ENCODE data around the gene SKI. TPM values are rescaled to one million over a fixed set of nuclear protein-coding genes. Genes with fewer than 3 reads are reported as not detected.

SKI gene
- total and polyA plus RNA-seq, 9 of the 15 experiments (the other 6 are each of a cell fraction or from before 2014, with no cell fraction given), result 0.10 to 60.5 (median 4.6) TPM

- Histone ChIP-seq H3K4me2 (ENCODE audit: insufficient read depth, low read length) (no peak overlapping the region), H3K79me2 (ENCODE audit: control insufficient read depth, insufficient read depth, low read length) (no peaks in the 10 kb centered on the region), H3K9me1 (ENCODE audit: control insufficient read depth, insufficient read depth, low read length) (no peaks in the 10 kb centered on the region), H2AFZ (ENCODE audit: low read depth, low read length) (no peak overlapping the region), H4K20me1 (replicated peaks; ENCODE audit: control insufficient read depth, insufficient read depth, low read length) (peaks cover 26% of the 10 kb centered on the region), H3K4me3 (no peak overlapping the region), H3K27me3 (ENCODE audit: control insufficient read depth in 2 of 2, insufficient read depth in 2 of 2, low read length in 2 of 2) (peaks cover 90 to 95% of the 10 kb centered on the region in 2 experiments), H3K27ac (ENCODE audit: extremely low read depth, low read depth, low read length) (no peak overlapping the region), H3K9me3 (replicated peaks; ENCODE audit: control insufficient read depth, insufficient read depth, low read depth, low read length) (no peaks in the 10 kb centered on the region), H3K4me1 (replicated peaks in 1 of 2; ENCODE audit: control insufficient read depth in 2 of 2, insufficient read depth in 2 of 2, low read length in 2 of 2) (peaks cover 0 to 63% of the 10 kb centered on the region in 2 experiments; a peak in 2 of 5 replicates), H3K36me3 (ENCODE audit: control insufficient read depth, insufficient read depth, low read length) (no peaks in the 10 kb centered on the region), H3K9ac (ENCODE audit: insufficient read depth in 1 of 2, low read depth in 2 of 2, low read length in 2 of 2) (no peak overlapping the region)
- 11% methylated on average over 24 of the region's 24 CpGs for WGBS (ENCODE audit: insufficient coverage, low coverage, missing lambda C conversion rate)
- in situ Hi-C loops (cut with MboI) (no loop called here), intact Hi-C loops (cut with micrococcal nuclease) (no loop called here)
- TF ChIP-seq, protein P1, sequence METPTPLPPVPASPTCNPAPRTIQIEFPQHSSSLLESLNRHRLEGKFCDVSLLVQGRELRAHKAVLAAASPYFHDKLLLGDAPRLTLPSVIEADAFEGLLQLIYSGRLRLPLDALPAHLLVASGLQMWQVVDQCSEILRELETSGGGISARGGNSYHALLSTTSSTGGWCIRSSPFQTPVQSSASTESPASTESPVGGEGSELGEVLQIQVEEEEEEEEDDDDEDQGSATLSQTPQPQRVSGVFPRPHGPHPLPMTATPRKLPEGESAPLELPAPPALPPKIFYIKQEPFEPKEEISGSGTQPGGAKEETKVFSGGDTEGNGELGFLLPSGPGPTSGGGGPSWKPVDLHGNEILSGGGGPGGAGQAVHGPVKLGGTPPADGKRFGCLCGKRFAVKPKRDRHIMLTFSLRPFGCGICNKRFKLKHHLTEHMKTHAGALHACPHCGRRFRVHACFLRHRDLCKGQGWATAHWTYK (CRISPR knock-in tag; IDR thresholded peaks at IDR 0.05), result peak; percentile 98
- TF ChIP-seq EGR1 (conservative IDR thresholded peaks at IDR 0.05), result no peak
- no peak for TF ChIP-seq DNMT1 (IDR thresholded peaks at IDR 0.05)
- no peak for TF ChIP-seq ETV6 (IDR thresholded peaks at IDR 0.05; ENCODE audit: borderline replicate concordance in 1 of 2, low read depth in 2 of 2, low read length in 1 of 2)
- no peak for TF ChIP-seq ETV6 (CRISPR knock-in tag; IDR thresholded peaks at IDR 0.05; ENCODE audit: borderline replicate concordance)
- TF ChIP-seq, protein P2, sequence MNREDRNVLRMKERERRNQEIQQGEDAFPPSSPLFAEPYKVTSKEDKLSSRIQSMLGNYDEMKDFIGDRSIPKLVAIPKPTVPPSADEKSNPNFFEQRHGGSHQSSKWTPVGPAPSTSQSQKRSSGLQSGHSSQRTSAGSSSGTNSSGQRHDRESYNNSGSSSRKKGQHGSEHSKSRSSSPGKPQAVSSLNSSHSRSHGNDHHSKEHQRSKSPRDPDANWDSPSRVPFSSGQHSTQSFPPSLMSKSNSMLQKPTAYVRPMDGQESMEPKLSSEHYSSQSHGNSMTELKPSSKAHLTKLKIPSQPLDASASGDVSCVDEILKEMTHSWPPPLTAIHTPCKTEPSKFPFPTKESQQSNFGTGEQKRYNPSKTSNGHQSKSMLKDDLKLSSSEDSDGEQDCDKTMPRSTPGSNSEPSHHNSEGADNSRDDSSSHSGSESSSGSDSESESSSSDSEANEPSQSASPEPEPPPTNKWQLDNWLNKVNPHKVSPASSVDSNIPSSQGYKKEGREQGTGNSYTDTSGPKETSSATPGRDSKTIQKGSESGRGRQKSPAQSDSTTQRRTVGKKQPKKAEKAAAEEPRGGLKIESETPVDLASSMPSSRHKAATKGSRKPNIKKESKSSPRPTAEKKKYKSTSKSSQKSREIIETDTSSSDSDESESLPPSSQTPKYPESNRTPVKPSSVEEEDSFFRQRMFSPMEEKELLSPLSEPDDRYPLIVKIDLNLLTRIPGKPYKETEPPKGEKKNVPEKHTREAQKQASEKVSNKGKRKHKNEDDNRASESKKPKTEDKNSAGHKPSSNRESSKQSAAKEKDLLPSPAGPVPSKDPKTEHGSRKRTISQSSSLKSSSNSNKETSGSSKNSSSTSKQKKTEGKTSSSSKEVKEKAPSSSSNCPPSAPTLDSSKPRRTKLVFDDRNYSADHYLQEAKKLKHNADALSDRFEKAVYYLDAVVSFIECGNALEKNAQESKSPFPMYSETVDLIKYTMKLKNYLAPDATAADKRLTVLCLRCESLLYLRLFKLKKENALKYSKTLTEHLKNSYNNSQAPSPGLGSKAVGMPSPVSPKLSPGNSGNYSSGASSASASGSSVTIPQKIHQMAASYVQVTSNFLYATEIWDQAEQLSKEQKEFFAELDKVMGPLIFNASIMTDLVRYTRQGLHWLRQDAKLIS (CRISPR knock-in tag; IDR thresholded peaks at IDR 0.05), result no peak
- 0 out of 2 replicates have a peak, but pooled peaks have one; percentile 21 for TF ChIP-seq TFAP4 (CRISPR knock-in tag; IDR thresholded peaks at IDR 0.05; ENCODE audit: borderline replicate concordance)
- TF ChIP-seq HIVEP1 (CRISPR knock-in tag; IDR thresholded peaks at IDR 0.05), result no peak
- TF ChIP-seq DACH1 (IDR thresholded peaks at IDR 0.05; ENCODE audit: partially characterized antibody), result no peak
- no peak for TF ChIP-seq CBFA2T3 (IDR thresholded peaks at IDR 0.05)
- no peak for TF ChIP-seq NONO (IDR thresholded peaks at IDR 0.05; ENCODE audit: low read depth in 2 of 2, low read length in 1 of 2)
- BruUV-seq (replicated peaks), result no TSS peak
- CTCF ChIA-PET (ENCODE audit: low intra/inter-chr PET ratio), result no interaction called here
- no peak for FAIRE-seq
- POLR2A ChIA-PET, result no interaction called here
- ATAC-seq, result no peak
- DNase-seq (ENCODE audit: extremely low read depth in 1 of 4, low spot score in 3 of 4), result no peak
These were observed 112.2 kb downstream of the SKI start for GRCh38 chr1:2340086-2340917.

Measured in K562 (cell line).